Heart left ventricle (tissue), 13 donors: Measurements from ENCODE around the gene SUMO1.
"Not testable (repeated sequence)": the region's sequence is repeated elsewhere in the genome, so short reads cannot be mapped to it uniquely, and the experiment has no call there.

Source experiments
- POLR2A ChIP-seq, 2 donors: fragments of 450-650 bp; IDR thresholded peaks; one replicate each; pipeline ENCODE4 v1.6.1; 2017; ENCODE audit warnings: antibody characterized with exemption in 2 of 2, mild to moderate bottlenecking in 2 of 2, moderate library complexity in 2 of 2
- TF ChIP-seq, protein P1 (sequence below), 12 donors: fragments of 200-600 bp; sonication (generic) in 4 of 12; IDR thresholded peaks; one replicate each; pipeline versions ENCODE4 v1.5.0 to v1.8.0; 2018 to 2022; ENCODE audit warnings: antibody characterized with exemption in 12 of 12, mild to moderate bottlenecking in 5 of 12
- donor health status: ischemic (EF 13 %, LVEDD 7.1; RV severe dilation, severe dysfunction).
- donor health status: DM: no; HTN: yes; CAD: no.
- donor health status: DM: no; HTN: no; CAD: no.
- donor health status: ischemic (EF 25% LVEDD 6.9; RV normal size, moderate dysfunction).
- donor health status: ischemic (EF 25% LVEDD 5.7; RV mildly dilated, moderate dysfunction).
- donor health status: ischemic (EF 35%, LVEDD 5.7; RV mildly dilated, moderate dysfunction).
- donor health status: nonischemic (EF 11% LVEDD 7.7; RV severe dilation, severe dysfunction).
- donor health status: DM: yes; HTN: yes; CAD: no.
- donor health status: PGD.
- donor health status: ischemic (EF 29% LVEDD 5.4; RV normal size, mild dysfunction).
- donor health status: nonischemic (EF 23%, LVEDD 6.1; RV moderate dilation, normal function).

DNA sequence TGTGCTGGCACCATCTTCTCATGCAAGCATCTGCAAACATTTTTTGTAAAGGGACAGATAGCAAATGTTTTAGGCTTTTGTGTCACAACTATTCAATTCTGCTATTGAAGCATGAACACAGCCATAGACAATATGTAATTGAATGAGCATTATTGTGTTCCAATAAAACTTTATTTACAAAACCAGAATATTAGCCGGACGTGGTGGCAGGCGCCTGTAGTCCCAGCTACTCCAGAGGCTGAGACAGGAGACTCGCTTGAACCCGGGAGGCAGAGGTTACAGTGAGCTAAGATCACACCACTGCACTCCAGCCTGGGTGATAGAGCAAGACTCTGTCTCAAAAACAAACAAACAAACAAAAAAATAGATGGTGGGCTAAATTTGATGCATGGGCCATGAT, 9.3 kb upstream of the SUMO1 start:
- TF ChIP-seq, protein P1, sequence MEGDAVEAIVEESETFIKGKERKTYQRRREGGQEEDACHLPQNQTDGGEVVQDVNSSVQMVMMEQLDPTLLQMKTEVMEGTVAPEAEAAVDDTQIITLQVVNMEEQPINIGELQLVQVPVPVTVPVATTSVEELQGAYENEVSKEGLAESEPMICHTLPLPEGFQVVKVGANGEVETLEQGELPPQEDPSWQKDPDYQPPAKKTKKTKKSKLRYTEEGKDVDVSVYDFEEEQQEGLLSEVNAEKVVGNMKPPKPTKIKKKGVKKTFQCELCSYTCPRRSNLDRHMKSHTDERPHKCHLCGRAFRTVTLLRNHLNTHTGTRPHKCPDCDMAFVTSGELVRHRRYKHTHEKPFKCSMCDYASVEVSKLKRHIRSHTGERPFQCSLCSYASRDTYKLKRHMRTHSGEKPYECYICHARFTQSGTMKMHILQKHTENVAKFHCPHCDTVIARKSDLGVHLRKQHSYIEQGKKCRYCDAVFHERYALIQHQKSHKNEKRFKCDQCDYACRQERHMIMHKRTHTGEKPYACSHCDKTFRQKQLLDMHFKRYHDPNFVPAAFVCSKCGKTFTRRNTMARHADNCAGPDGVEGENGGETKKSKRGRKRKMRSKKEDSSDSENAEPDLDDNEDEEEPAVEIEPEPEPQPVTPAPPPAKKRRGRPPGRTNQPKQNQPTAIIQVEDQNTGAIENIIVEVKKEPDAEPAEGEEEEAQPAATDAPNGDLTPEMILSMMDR (IDR thresholded peaks at IDR 0.05): not testable (repeated sequence)
- TF ChIP-seq POLR2A (IDR thresholded peaks at IDR 0.05): not testable (repeated sequence)
